Measurements from ENCODE around the gene FAM187B.

GRCh38 chr19:35271546-35271945 lies 43.0 kb upstream of the FAM187B start:
- TF ChIP-seq EZH2 (IDR thresholded peaks at IDR 0.05; ENCODE audit: borderline replicate concordance, low read length): no peak
- TF ChIP-seq CTCF (IDR thresholded peaks at IDR 0.05; ENCODE audit: low read length): no peak
